HEK293 (cell line): ENCODE data around the gene SP6.

Experiments used
- CTCF ChIA-PET: fragments of 350-600 bp; formaldehyde crosslinking; extraction: SDS; loops from one replicate; lab custom pipeline; 2021; ENCODE audit warnings: antibody characterized with exemption; lab: Yijun Ruan, JAX
- POLR2A ChIA-PET: fragments of 300-600 bp; formaldehyde crosslinking; extraction: SDS; loops from one replicate; lab custom pipeline; 2020; ENCODE audit warnings: antibody characterized with exemption, inconsistent platforms; lab: Yijun Ruan, JAX
- H3K27ac ChIP-seq: fragments of 200-500 bp; sonication (Bioruptor generic); 2 replicates; pipeline ENCODE4 v1.5.1; 2014; ENCODE audit warnings: low read depth, low read length, control low read depth, inconsistent platforms; ENCODE audit errors: extremely low read depth
- H3K36me3 ChIP-seq, 2 experiments: fragments of 200-500 bp in 1 of 2; sonication (Bioruptor generic) in 1 of 2; 1 replicate in 1 of 2; 2 replicates in 1 of 2; pipeline ENCODE4 v1.5.1; 2014 to 2017; ENCODE audit warnings: inconsistent platforms in 2 of 2, low read length in 2 of 2; ENCODE audit not compliant: control insufficient read depth in 2 of 2, insufficient read depth in 1 of 2
- H3K4me1 ChIP-seq: fragments of 200-500 bp; sonication (Bioruptor generic); 2 replicates; pipeline ENCODE4 v1.5.1; 2014; ENCODE audit warnings: mild to moderate bottlenecking, low read length, inconsistent platforms; ENCODE audit not compliant: control insufficient read depth, insufficient read depth
- H3K4me3 ChIP-seq: 2 replicates; pipeline ENCODE4 v1.5.1; 2011; ENCODE audit warnings: low read depth, mild to moderate bottlenecking, control low read depth, low read length, moderate library complexity
- H3K9me3 ChIP-seq: fragments of 200-500 bp; sonication (Bioruptor generic); 2 replicates; pipeline ENCODE4 v1.5.1; 2014; ENCODE audit warnings: low read depth, low read length, inconsistent platforms; ENCODE audit not compliant: control insufficient read depth, insufficient read depth
- GLI2 ChIP-seq: fragments of 450-650 bp; formaldehyde crosslinking; IDR thresholded peaks from 2 replicates; pipeline ENCODE4; 2017; ENCODE audit warnings: missing biosample characterization, missing genetic modification characterization, low read depth, borderline replicate concordance
- GLI4 ChIP-seq: fragments of 450-650 bp; formaldehyde crosslinking; IDR thresholded peaks from 2 replicates; pipeline ENCODE4 v1.5.1; 2016; ENCODE audit warnings: missing biosample characterization, missing genetic modification characterization
- KLF8 ChIP-seq: fragments of 450-650 bp; formaldehyde crosslinking; IDR thresholded peaks from 2 replicates; pipeline ENCODE4 v1.5.1; 2016; ENCODE audit warnings: missing biosample characterization, missing genetic modification characterization
- KLF9 ChIP-seq: fragments of 450-650 bp; formaldehyde crosslinking; IDR thresholded peaks from 2 replicates; pipeline ENCODE4 v1.5.1; 2016; ENCODE audit warnings: missing biosample characterization, missing genetic modification characterization, low read depth
- MEIS1 ChIP-seq: sonication (generic); formaldehyde crosslinking; IDR thresholded peaks from 2 replicates; pipeline ENCODE4 v1.8.1; 2022; ENCODE audit warnings: missing genetic modification reagents, mild to moderate bottlenecking, borderline replicate concordance
- SALL2 ChIP-seq: fragments of 450-650 bp; formaldehyde crosslinking; IDR thresholded peaks from 2 replicates; pipeline ENCODE4 v1.5.0; 2017; ENCODE audit warnings: missing biosample characterization, mild to moderate bottlenecking, missing genetic modification characterization, borderline replicate concordance
- YY1 ChIP-seq: fragments of 450-650 bp; formaldehyde crosslinking; IDR thresholded peaks from 2 replicates; pipeline ENCODE4 v1.5.1; 2018; ENCODE audit warnings: missing biosample characterization, missing genetic modification characterization
- ZFP3 ChIP-seq: fragments of 450-650 bp; formaldehyde crosslinking; IDR thresholded peaks from 2 replicates; pipeline ENCODE4 v1.5.1; 2016; ENCODE audit warnings: low read depth, missing biosample characterization, missing genetic modification characterization
- ZFP69B ChIP-seq: fragments of 450-650 bp; formaldehyde crosslinking; IDR thresholded peaks from 2 replicates; pipeline ENCODE4 v1.5.1; 2016; ENCODE audit warnings: missing biosample characterization, missing genetic modification characterization
- ZNF324 ChIP-seq: fragments of 450-650 bp; formaldehyde crosslinking; IDR thresholded peaks from 2 replicates; pipeline ENCODE4 v1.5.1; 2016; ENCODE audit warnings: missing biosample characterization, missing genetic modification characterization
- ZNF366 ChIP-seq: fragments of 450-650 bp; formaldehyde crosslinking; conservative IDR thresholded peaks from 2 replicates; pipeline ENCODE4 v1.5.1; 2016; ENCODE audit warnings: missing biosample characterization, missing genetic modification characterization
- ZNF510 ChIP-seq: fragments of 450-650 bp; formaldehyde crosslinking; IDR thresholded peaks from 2 replicates; pipeline ENCODE4 v1.5.1; 2018; ENCODE audit warnings: mild to moderate bottlenecking, missing genetic modification characterization, missing biosample characterization; ENCODE audit not compliant: insufficient replicate concordance
- ZNF521 ChIP-seq: fragments of 450-650 bp; formaldehyde crosslinking; IDR thresholded peaks from 2 replicates; pipeline ENCODE4 v1.5.1; 2017; ENCODE audit warnings: missing biosample characterization, mild to moderate bottlenecking, missing genetic modification characterization
- ZNF529 ChIP-seq: fragments of 450-650 bp; formaldehyde crosslinking; IDR thresholded peaks from 2 replicates; pipeline ENCODE4 v1.5.1; 2017; ENCODE audit warnings: missing genetic modification characterization, missing biosample characterization; ENCODE audit not compliant: insufficient replicate concordance
- ZNF548 ChIP-seq: fragments of 450-650 bp; formaldehyde crosslinking; IDR thresholded peaks from 2 replicates; pipeline ENCODE4 v1.5.1; 2016; ENCODE audit warnings: missing biosample characterization, missing genetic modification characterization
- ZNF560 ChIP-seq: fragments of 450-650 bp; formaldehyde crosslinking; IDR thresholded peaks from 2 replicates; pipeline ENCODE4 v1.5.1; 2017; ENCODE audit warnings: missing biosample characterization, missing genetic modification characterization, borderline replicate concordance
- ZNF610 ChIP-seq: fragments of 450-650 bp; formaldehyde crosslinking; IDR thresholded peaks from 2 replicates; pipeline ENCODE4 v1.5.1; 2016; ENCODE audit warnings: missing biosample characterization, missing genetic modification characterization, borderline replicate concordance
- ZNF670 ChIP-seq: fragments of 450-650 bp; formaldehyde crosslinking; IDR thresholded peaks from 2 replicates; pipeline ENCODE4 v1.5.1; 2016; ENCODE audit warnings: missing biosample characterization, missing genetic modification characterization, low read depth
- ZSCAN23 ChIP-seq: fragments of 450-650 bp; formaldehyde crosslinking; IDR thresholded peaks from 2 replicates; pipeline ENCODE4 v1.5.1; 2016; ENCODE audit warnings: missing biosample characterization, missing genetic modification characterization
- TF ChIP-seq, protein P1 (sequence below): fragments of 450-650 bp; formaldehyde crosslinking; IDR thresholded peaks from 2 replicates; pipeline ENCODE4 v1.5.1; 2016; ENCODE audit warnings: missing biosample characterization, missing genetic modification characterization
- TF ChIP-seq, protein P2 (sequence below): fragments of 450-650 bp; formaldehyde crosslinking; IDR thresholded peaks from 2 replicates; pipeline ENCODE4 v1.5.1; 2016; ENCODE audit warnings: missing biosample characterization, missing genetic modification characterization
- TF ChIP-seq, protein P3 (sequence below): fragments of 450-650 bp; IDR thresholded peaks from 2 replicates; pipeline ENCODE4 v1.5.1; 2018; ENCODE audit warnings: missing biosample characterization, missing genetic modification characterization
- TF ChIP-seq, protein P4 (sequence below): fragments of 450-650 bp; formaldehyde crosslinking; IDR thresholded peaks from 2 replicates; pipeline ENCODE4 v1.5.1; 2016; ENCODE audit warnings: missing biosample characterization, missing genetic modification characterization

The SP6 gene

DNA sequence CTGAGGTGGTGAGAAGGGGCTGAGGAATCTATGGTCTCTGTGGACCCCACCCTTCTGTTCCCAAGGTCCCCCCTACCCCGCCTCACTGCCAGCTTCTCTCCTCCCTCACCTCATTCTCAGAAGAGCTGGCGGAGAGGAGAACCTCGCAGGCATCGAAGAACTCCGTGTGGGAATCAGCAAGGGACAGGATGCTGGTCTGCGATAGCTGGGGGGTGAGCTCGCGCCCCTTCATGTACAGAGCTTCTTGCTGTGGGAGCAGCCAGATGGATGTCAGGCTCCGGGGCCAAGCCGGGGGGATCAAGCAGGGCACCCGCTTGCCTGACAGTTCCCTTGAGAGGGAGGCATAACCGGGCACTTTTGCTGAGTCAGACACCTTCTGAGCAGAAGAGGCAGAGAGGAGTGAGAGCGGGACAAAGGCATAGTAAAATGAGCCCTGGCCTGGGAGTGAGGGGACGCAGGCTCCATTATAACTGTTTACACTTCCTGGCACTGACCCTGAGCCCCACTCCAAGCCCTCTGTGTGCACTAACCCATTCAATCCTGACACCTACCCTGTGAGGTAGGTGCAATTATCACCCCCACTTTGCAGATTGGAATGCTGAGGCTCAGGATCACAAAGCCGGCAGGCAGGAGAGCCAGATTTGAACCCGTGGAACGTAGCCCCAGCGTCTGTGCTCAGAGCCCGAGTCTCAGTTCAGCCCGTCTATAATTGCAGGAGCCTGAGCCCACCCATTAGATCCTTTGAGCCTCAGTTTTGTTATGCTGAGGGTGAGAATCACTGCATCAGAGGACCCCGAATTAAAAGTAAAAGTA lies 35.7 kb downstream of the SP6 start (continued):
- TF ChIP-seq ZSCAN23 (tag by site-specific recombination): no peak
- TF ChIP-seq ZNF560 (tag by site-specific recombination): no peak
- no peak for TF ChIP-seq ZNF529 (tag by site-specific recombination)
- TF ChIP-seq ZNF510 (tag by site-specific recombination): no peak

DNA sequence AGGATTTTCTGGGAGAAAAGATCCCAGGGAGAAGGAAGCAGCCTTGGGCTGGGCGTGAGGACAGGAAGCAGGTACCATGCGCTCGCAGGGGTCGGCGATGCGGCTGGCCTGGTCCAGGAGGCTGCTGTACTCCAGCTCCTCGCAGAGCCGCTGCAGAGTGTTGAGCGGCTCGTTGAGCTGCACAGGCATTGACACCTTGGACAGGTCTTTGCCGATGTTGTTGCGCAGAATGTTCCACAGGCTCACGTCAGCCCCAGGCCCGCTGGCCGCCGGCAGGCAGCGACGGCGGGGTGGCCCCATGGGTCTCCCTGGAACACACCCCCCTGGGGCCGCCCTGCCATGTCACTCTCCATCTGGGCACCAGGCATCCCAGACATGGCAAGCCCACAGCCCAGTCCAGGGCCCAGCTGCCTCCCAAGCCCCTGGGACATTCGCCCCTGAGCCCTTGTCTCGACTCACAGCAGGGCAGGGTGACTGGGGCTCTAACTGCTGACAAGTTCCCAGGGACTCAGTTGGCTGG lies 37.4 kb downstream of the SP6 start:
- POLR2A ChIA-PET: no interaction called here
- CTCF ChIA-PET: interaction anchor here (0.6 to 1.4 kb wide), 3 partner anchors 11 to 12 kb away, joined by 3 read pairs; no protein-coding TSS in a partner anchor
- Histone ChIP-seq H3K27ac (no peak overlapping the region), H3K9me3 (no peaks in the 10 kb centered on the region), H3K36me3 (peaks cover 0 to 71% of the 10 kb centered on the region in 2 experiments; a peak in 2 of 3 replicates)
- TF ChIP-seq, protein P1, sequence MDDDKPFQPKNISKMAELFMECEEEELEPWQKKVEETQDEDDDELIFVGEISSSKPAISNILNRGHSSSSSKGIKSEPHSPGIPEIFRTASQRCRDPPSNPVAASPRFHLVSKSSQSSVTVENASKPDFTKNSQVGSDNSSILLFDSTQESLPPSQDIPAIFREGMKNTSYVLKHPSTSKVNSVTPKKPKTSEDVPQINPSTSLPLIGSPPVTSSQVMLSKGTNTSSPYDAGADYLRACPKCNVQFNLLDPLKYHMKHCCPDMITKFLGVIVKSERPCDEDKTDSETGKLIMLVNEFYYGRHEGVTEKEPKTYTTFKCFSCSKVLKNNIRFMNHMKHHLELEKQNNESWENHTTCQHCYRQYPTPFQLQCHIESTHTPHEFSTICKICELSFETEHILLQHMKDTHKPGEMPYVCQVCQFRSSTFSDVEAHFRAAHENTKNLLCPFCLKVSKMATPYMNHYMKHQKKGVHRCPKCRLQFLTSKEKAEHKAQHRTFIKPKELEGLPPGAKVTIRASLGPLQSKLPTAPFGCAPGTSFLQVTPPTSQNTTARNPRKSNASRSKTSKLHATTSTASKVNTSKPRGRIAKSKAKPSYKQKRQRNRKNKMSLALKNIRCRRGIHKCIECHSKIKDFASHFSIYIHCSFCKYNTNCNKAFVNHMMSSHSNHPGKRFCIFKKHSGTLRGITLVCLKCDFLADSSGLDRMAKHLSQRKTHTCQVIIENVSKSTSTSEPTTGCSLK (tag by site-specific recombination): no peak
- TF ChIP-seq ZNF366 (tag by site-specific recombination) (no peak), SALL2 (tag by site-specific recombination) (no peak), GLI2 (tag by site-specific recombination) (no peak), GLI4 (tag by site-specific recombination) (no peak), ZFP3 (no peak), YY1 (tag by site-specific recombination) (no peak), ZNF610 (tag by site-specific recombination) (no peak), ZFP69B (tag by site-specific recombination) (no peak), KLF8 (tag by site-specific recombination) (no peak), ZNF521 (no peak), ZNF324 (tag by site-specific recombination) (no peak), ZNF670 (tag by site-specific recombination) (no peak), MEIS1 (CRISPR knock-in tag) (no peak), ZNF548 (tag by site-specific recombination) (no peak), KLF9 (no peak)
- TF ChIP-seq, protein P2, sequence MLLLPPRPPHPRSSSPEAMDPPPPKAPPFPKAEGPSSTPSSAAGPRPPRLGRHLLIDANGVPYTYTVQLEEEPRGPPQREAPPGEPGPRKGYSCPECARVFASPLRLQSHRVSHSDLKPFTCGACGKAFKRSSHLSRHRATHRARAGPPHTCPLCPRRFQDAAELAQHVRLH (tag by site-specific recombination): no peak
- TF ChIP-seq, protein P3, sequence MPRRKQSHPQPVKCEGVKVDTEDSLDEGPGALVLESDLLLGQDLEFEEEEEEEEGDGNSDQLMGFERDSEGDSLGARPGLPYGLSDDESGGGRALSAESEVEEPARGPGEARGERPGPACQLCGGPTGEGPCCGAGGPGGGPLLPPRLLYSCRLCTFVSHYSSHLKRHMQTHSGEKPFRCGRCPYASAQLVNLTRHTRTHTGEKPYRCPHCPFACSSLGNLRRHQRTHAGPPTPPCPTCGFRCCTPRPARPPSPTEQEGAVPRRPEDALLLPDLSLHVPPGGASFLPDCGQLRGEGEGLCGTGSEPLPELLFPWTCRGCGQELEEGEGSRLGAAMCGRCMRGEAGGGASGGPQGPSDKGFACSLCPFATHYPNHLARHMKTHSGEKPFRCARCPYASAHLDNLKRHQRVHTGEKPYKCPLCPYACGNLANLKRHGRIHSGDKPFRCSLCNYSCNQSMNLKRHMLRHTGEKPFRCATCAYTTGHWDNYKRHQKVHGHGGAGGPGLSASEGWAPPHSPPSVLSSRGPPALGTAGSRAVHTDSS (tag by site-specific recombination): no peak
- TF ChIP-seq, protein P4, sequence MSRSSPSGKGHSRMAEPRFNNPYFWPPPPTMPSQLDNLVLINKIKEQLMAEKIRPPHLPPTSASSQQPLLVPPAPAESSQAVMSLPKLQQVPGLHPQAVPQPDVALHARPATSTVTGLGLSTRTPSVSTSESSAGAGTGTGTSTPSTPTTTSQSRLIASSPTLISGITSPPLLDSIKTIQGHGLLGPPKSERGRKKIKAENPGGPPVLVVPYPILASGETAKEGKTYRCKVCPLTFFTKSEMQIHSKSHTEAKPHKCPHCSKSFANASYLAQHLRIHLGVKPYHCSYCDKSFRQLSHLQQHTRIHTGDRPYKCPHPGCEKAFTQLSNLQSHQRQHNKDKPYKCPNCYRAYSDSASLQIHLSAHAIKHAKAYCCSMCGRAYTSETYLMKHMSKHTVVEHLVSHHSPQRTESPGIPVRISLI (tag by site-specific recombination): no peak
- TF ChIP-seq, all 188 proteins: peak for 0
- H3K4me3 ChIP-seq: no peak overlapping the region
- H3K4me1 ChIP-seq: no peaks in the 10 kb centered on the region
